Smooth muscle cell (in vitro differentiated cells): ENCODE results near the gene XAB2. TPM values are rescaled to one million over a fixed set of nuclear protein-coding genes. Genes with fewer than 3 reads are reported as not detected.
"Not testable (repeated sequence)": the region's sequence is repeated elsewhere in the genome, so short reads cannot be mapped to it uniquely, and the experiment has no call there.

Source experiments
- DNase-seq: peaks from one replicate; lab custom pipeline; 2025; ENCODE audit not compliant: unreplicated experiment; lab: John Stamatoyannopoulos, UW
- H2AFZ ChIP-seq: fragments of 200-600 bp; sonication (generic); 2 replicates; pipeline ENCODE4 v1.6.0; 2016; ENCODE audit warnings: antibody characterized with exemption, low read depth, mild to moderate bottlenecking
- H3F3A ChIP-seq: fragments of 200-600 bp; sonication (generic); 2 replicates; pipeline ENCODE4 v1.6.0; 2017; ENCODE audit warnings: antibody characterized with exemption, low read depth
- H3K27ac ChIP-seq: fragments of 200-600 bp; sonication (generic); 2 replicates; pipeline ENCODE4 v1.5.1; 2016; ENCODE audit warnings: low read depth, mild to moderate bottlenecking
- H3K27me3 ChIP-seq: fragments of 200-600 bp; sonication (generic); 2 replicates; pipeline ENCODE4 v1.6.1; 2016; ENCODE audit warnings: low read depth, mild to moderate bottlenecking
- H3K36me3 ChIP-seq: fragments of 200-600 bp; sonication (generic); 2 replicates; pipeline ENCODE4 v1.5.1; 2016; ENCODE audit warnings: low read depth
- H3K4me1 ChIP-seq: fragments of 200-600 bp; sonication (generic); 2 replicates; pipeline ENCODE4 v1.5.1; 2016; ENCODE audit warnings: low read depth
- H3K4me2 ChIP-seq: fragments of 200-600 bp; sonication (generic); 2 replicates; pipeline ENCODE4 v1.6.0; 2016; ENCODE audit warnings: mild to moderate bottlenecking
- H3K4me3 ChIP-seq: fragments of 200-600 bp; sonication (generic); 2 replicates; pipeline ENCODE4 v1.5.1; 2016; ENCODE audit warnings: mild to moderate bottlenecking
- H3K79me2 ChIP-seq: fragments of 200-600 bp; sonication (generic); 2 replicates; pipeline ENCODE4 v1.6.0; 2016; ENCODE audit warnings: low read depth, mild to moderate bottlenecking
- H3K9ac ChIP-seq: fragments of 200-600 bp; sonication (generic); 2 replicates; pipeline ENCODE4 v1.6.0; 2016; ENCODE audit warnings: low read depth
- H3K9me3 ChIP-seq: fragments of 200-600 bp; sonication (generic); replicated peaks from 2 replicates; pipeline ENCODE4 v1.5.1; 2016; ENCODE audit warnings: low read depth
- H4K20me1 ChIP-seq: fragments of 200-600 bp; sonication (generic); 2 replicates; pipeline ENCODE4 v1.6.0; 2016; ENCODE audit warnings: low read depth
- CTCF ChIP-seq: fragments of 200-600 bp; sonication (generic); IDR thresholded peaks from 2 replicates; pipeline ENCODE4 v1.5.1; 2017; ENCODE audit warnings: borderline replicate concordance, mild to moderate bottlenecking, antibody characterized with exemption; ENCODE audit not compliant: insufficient read depth, poor library complexity, severe bottlenecking
- WGBS: methylation state at CpG from one replicate; pipeline ENCODE4 v1.1.7; 2016; ENCODE audit warnings: low lambda C conversion rate; 5-methylcytosine and 5-hydroxymethylcytosine counted together
- polyA plus RNA-seq: library from polyadenylated mRNA; unstranded; fragments of >200 nt; fragmentation: Nextera tagmentation; extraction: Ambion mirVana; gene quantifications from 2 replicates; pipeline ENCODE4 v1.2.1, GENCODE V29; 2016
- total RNA-seq: library from RNA; depleted of rRNA; stranded (reverse); fragments of >200 nt; gene quantifications from 2 replicates; pipeline ENCODE4 v1.2.3, GENCODE V29; 2014

The XAB2 gene
- total and polyA plus RNA-seq, 2 experiments from 2014 or later = 26.9 to 36.3 TPM

- Histone ChIP-seq H3K27me3 (peaks cover 17% of the 10 kb centered on the region), H3K36me3 (no peaks in the 10 kb centered on the region), H2AFZ (no peak overlapping the region), H3K4me2 (no peak overlapping the region), H3K27ac (no peak overlapping the region), H3K4me1 (no peaks in the 10 kb centered on the region), H4K20me1 (no peaks in the 10 kb centered on the region), H3K9me3 (no peaks in the 10 kb centered on the region), H3K4me3 (no peak overlapping the region), H3F3A (no peaks in the 10 kb centered on the region), H3K9ac (no peak overlapping the region), H3K79me2 (no peaks in the 10 kb centered on the region)
- 94% methylated on average over 7 of the region's 7 CpGs for WGBS
- no peak for TF ChIP-seq CTCF
- DNase-seq = no peak
Observed at GRCh38 chr19:7589822-7590221, 39.5 kb downstream of the XAB2 start.

- DNase-seq = no peak
- no peaks in the 10 kb centered on the region for H4K20me1 ChIP-seq
- no peak overlapping the region for H3K9ac ChIP-seq
- H3K36me3 ChIP-seq = no peaks in the 10 kb centered on the region
- H3K27ac ChIP-seq = no peak overlapping the region
- no peak for TF ChIP-seq CTCF
- H3K4me3 ChIP-seq = no peak overlapping the region
- H3K9me3 ChIP-seq = no peaks in the 10 kb centered on the region
- H3K4me1 ChIP-seq = no peaks in the 10 kb centered on the region
- H3K4me2 ChIP-seq = no peak overlapping the region
- no peak overlapping the region for H2AFZ ChIP-seq
- peaks cover 11% of the 10 kb centered on the region for H3K27me3 ChIP-seq
- WGBS = 69% methylated on average over 11 of the region's 11 CpGs
- no peaks in the 10 kb centered on the region for H3F3A ChIP-seq
- H3K79me2 ChIP-seq = no peaks in the 10 kb centered on the region
Observed at GRCh38 chr19:7582446-7582845, 46.9 kb downstream of the XAB2 start.

- no peaks in the 10 kb centered on the region for H3F3A ChIP-seq
- no peak overlapping the region for H2AFZ ChIP-seq
- no peaks in the 10 kb centered on the region for H3K79me2 ChIP-seq
- no peak for TF ChIP-seq CTCF
- H4K20me1 ChIP-seq = no peaks in the 10 kb centered on the region
- H3K36me3 ChIP-seq = no peaks in the 10 kb centered on the region
- 75% methylated on average over 6 of the region's 6 CpGs for WGBS
- no peak overlapping the region for H3K9ac ChIP-seq
- H3K27ac ChIP-seq = no peak overlapping the region
- no peak overlapping the region for H3K4me3 ChIP-seq
- no peak for DNase-seq
- H3K27me3 ChIP-seq = peaks cover 13% of the 10 kb centered on the region
- no peak overlapping the region for H3K4me2 ChIP-seq
- no peaks in the 10 kb centered on the region for H3K4me1 ChIP-seq
- no peaks in the 10 kb centered on the region for H3K9me3 ChIP-seq
Observed at GRCh38 chr19:7579182-7579581, 50.2 kb downstream of the XAB2 start.

- 80% methylated on average over 6 of the region's 6 CpGs for WGBS
- H3K9me3 ChIP-seq = no peaks in the 10 kb centered on the region
- no peak overlapping the region for H3K4me2 ChIP-seq
- H3K27ac ChIP-seq = no peak overlapping the region
- TF ChIP-seq CTCF = no peak
- H3K4me3 ChIP-seq = no peak overlapping the region
- H3F3A ChIP-seq = no peaks in the 10 kb centered on the region
- H3K9ac ChIP-seq = no peak overlapping the region
- peaks cover 13% of the 10 kb centered on the region for H3K27me3 ChIP-seq
- H3K36me3 ChIP-seq = no peaks in the 10 kb centered on the region
- H4K20me1 ChIP-seq = no peaks in the 10 kb centered on the region
- no peaks in the 10 kb centered on the region for H3K4me1 ChIP-seq
- H2AFZ ChIP-seq = no peak overlapping the region
- no peak for DNase-seq
- H3K79me2 ChIP-seq = no peaks in the 10 kb centered on the region
Observed at GRCh38 chr19:7578127-7578526, 51.2 kb downstream of the XAB2 start.

- not testable (repeated sequence) for H3F3A ChIP-seq, H4K20me1 ChIP-seq, H3K9me3 ChIP-seq, H3K4me1 ChIP-seq, H3K27ac ChIP-seq, H3K36me3 ChIP-seq, DNase-seq, H3K4me2 ChIP-seq, H2AFZ ChIP-seq, H3K79me2 ChIP-seq, H3K4me3 ChIP-seq, H3K9ac ChIP-seq
- H3K27me3 ChIP-seq = peaks cover 13% of the 10 kb centered on the region
- 100% methylated on average over 1 of the region's 1 CpG for WGBS
Observed at GRCh38 chr19:7577422-7577821, 51.9 kb downstream of the XAB2 start.
